ENCODE measurements around the gene CAPZA1.

DNA sequence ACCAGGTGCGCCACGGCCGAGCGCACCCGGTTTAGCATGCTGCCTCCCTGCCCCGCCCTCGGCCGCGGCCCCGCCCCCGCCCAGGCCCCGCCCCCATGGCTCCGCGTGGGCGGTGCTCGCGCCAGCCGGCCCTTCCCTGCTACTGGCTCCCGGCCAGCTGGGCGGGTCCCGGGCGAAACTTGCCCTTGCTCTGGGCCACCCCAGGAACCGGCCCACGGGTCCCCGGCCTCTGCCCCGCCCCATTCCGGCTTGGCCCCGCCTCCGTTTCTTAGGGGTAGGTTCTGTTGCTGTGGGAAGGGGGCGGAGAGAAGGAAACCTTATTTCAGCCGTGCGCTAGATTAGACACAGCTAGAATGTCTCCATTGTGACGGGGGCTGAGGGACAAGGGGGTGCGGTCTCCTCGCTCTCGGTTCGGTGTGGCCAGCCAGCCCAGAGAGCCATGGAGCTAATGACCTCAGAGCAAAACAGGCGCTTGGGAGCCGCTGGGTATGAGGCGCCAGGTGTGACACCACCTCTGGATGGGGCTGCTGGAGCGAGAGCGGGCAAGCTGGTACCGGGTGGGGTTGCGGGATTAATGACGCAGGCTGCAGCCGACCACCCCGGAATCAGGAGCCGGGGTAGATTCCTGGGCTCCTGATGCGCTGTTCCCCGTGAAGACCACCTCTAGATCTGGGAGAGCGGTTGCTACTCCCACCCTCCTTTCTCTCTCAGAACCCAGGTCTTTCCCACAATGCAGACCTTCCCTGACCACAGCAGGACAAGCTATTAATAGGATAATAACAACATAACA, 95.8 kb downstream of the CAPZA1 start, which contains the start of gene PPM1J:
- TF ChIP-seq, protein P1, sequence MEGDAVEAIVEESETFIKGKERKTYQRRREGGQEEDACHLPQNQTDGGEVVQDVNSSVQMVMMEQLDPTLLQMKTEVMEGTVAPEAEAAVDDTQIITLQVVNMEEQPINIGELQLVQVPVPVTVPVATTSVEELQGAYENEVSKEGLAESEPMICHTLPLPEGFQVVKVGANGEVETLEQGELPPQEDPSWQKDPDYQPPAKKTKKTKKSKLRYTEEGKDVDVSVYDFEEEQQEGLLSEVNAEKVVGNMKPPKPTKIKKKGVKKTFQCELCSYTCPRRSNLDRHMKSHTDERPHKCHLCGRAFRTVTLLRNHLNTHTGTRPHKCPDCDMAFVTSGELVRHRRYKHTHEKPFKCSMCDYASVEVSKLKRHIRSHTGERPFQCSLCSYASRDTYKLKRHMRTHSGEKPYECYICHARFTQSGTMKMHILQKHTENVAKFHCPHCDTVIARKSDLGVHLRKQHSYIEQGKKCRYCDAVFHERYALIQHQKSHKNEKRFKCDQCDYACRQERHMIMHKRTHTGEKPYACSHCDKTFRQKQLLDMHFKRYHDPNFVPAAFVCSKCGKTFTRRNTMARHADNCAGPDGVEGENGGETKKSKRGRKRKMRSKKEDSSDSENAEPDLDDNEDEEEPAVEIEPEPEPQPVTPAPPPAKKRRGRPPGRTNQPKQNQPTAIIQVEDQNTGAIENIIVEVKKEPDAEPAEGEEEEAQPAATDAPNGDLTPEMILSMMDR (IDR thresholded peaks at IDR 0.05 in 4 of 5, conservative IDR thresholded peaks at IDR 0.05 in 1 of 5), result no peak
- peak in 1 of 2 donors; percentile 69 for TF ChIP-seq POLR2A (IDR thresholded peaks at IDR 0.05)

Measured in gastrocnemius medialis (tissue), 4 donors.